Non-pigmented ciliary epithelial cell (primary cell): ENCODE results near the gene RASAL2.
A peak's percentile ranks its signal among the peaks of the same experiment; 100 is the strongest.
"Not testable (repeated sequence)": the region's sequence is repeated elsewhere in the genome, so short reads cannot be mapped to it uniquely, and the experiment has no call there.

ENCODE experiments used
- DNase-seq: peaks from one replicate; pipeline ENCODE4 v3.0.0-alpha.2; 2010; ENCODE audit warnings: low read depth

The RASAL2 gene

GRCh38 chr1:178493301-178493741 is 399.4 kb downstream of the RASAL2 start:
- no peak for DNase-seq

GRCh38 chr1:178494569-178494971 is 400.7 kb downstream of the RASAL2 start:
- DNase-seq: no peak

- DNase-seq: no peak
Observed at GRCh38 chr1:178495158-178495557, 401.3 kb downstream of the RASAL2 start.

- no peak for DNase-seq
Observed at GRCh38 chr1:178495741-178496409, 402.0 kb downstream of the RASAL2 start.

GRCh38 chr1:178496410-178497135 is 402.7 kb downstream of the RASAL2 start, which contains the start of gene CLEC20A:
CLEC20A (minus strand) TSS chr1:178496964; CDS start chr1:178496939, 25 bp downstream.
- DNase-seq: no peak

GRCh38 chr1:178497903-178498478 is 404.1 kb downstream of the RASAL2 start:
- no peak for DNase-seq

GRCh38 chr1:178498896-178499675 is 405.2 kb downstream of the RASAL2 start:
- DNase-seq: no peak

- DNase-seq: no peak
Observed at GRCh38 chr1:178500091-178500770, 406.3 kb downstream of the RASAL2 start.

- DNase-seq: no peak
Observed at GRCh38 chr1:178500936-178501554, 407.1 kb downstream of the RASAL2 start.

GRCh38 chr1:178501705-178502329 is 407.9 kb downstream of the RASAL2 start:
- peak; percentile 17 for DNase-seq

GRCh38 chr1:178502330-178502714 is 408.4 kb downstream of the RASAL2 start:
- no peak for DNase-seq

- no peak for DNase-seq
Observed at GRCh38 chr1:178502856-178503255, 409.0 kb downstream of the RASAL2 start.

- DNase-seq: not testable (repeated sequence)
Observed at GRCh38 chr1:178503316-178503715, 409.4 kb downstream of the RASAL2 start.

- no peak for DNase-seq
Observed at GRCh38 chr1:178503849-178504248, 409.9 kb downstream of the RASAL2 start.

GRCh38 chr1:178504286-178504685 is 410.4 kb downstream of the RASAL2 start:
- DNase-seq: no peak

- DNase-seq: no peak
Observed at GRCh38 chr1:178506177-178506576, 412.3 kb downstream of the RASAL2 start.

- DNase-seq: no peak
Observed at GRCh38 chr1:178506669-178507068, 412.8 kb downstream of the RASAL2 start.

GRCh38 chr1:178509414-178510007 is 415.6 kb downstream of the RASAL2 start:
- DNase-seq: no peak

GRCh38 chr1:178510155-178510554 is 416.3 kb downstream of the RASAL2 start:
- no peak for DNase-seq

- no peak for DNase-seq
Observed at GRCh38 chr1:178512566-178513277, 418.8 kb downstream of the RASAL2 start, which contains the start of gene TEX35. TEX35 (plus strand) TSS chr1:178513109; CDS start chr1:178513189, 80 bp downstream.
